AG04449 (cell line): Measurements from ENCODE around the gene PP2D1.
"Not testable (repeated sequence)": the region's sequence is repeated elsewhere in the genome, so short reads cannot be mapped to it uniquely, and the experiment has no call there.

Experiments used
- CTCF ChIA-PET: fragments of 350-600 bp; formaldehyde crosslinking; extraction: SDS; loops from one replicate; lab custom pipeline; 2021; ENCODE audit warnings: antibody characterized with exemption; lab: Yijun Ruan, JAX
- POLR2A ChIA-PET: fragments of 400-600, 350-600 bp; formaldehyde crosslinking; extraction: SDS; loops from one replicate; lab custom pipeline; 2020; ENCODE audit warnings: antibody characterized with exemption, inconsistent platforms; lab: Yijun Ruan, JAX
- DNase-seq: peaks from one replicate; pipeline ENCODE4 v3.0.0-alpha.2; 2010; ENCODE audit warnings: low read depth, low spot score
- H3K4me3 ChIP-seq: 2 replicates; pipeline ENCODE4 v1.5.1; 2011; ENCODE audit warnings: low read depth, mild to moderate bottlenecking, control low read depth, low read length
- TF ChIP-seq, protein P1 (sequence below): IDR thresholded peaks from one replicate; pipeline ENCODE4 v1.5.1; 2011; ENCODE audit warnings: mild to moderate bottlenecking, moderate library complexity, low read length, control low read depth, inconsistent platforms; ENCODE audit not compliant: insufficient read depth; ENCODE audit errors: missing control alignments

Gene PP2D1

DNA sequence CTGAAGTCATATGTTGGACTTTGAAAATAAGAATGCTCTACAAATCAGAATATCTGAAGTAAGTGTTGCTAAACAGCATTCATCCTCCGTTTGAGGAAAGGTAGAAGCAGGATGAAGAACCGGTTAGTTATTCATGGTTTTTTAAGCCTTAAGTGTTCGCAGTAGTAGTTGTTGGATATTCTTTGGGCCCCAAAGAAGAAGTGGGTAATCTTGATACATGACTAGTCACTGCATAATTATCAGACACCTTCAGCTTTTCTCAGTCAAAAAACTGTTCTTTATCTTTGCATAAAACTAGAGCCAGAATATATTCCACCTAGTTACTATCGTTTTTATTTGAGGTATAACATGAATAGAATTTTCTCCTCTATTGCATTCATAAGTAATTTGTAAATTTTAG is 51.4 kb downstream of the PP2D1 start:
- ChIA-PET POLR2A (no interaction called here), CTCF (no interaction called here)
- no peak for DNase-seq
- no peak overlapping the region for H3K4me3 ChIP-seq
- TF ChIP-seq, protein P1, sequence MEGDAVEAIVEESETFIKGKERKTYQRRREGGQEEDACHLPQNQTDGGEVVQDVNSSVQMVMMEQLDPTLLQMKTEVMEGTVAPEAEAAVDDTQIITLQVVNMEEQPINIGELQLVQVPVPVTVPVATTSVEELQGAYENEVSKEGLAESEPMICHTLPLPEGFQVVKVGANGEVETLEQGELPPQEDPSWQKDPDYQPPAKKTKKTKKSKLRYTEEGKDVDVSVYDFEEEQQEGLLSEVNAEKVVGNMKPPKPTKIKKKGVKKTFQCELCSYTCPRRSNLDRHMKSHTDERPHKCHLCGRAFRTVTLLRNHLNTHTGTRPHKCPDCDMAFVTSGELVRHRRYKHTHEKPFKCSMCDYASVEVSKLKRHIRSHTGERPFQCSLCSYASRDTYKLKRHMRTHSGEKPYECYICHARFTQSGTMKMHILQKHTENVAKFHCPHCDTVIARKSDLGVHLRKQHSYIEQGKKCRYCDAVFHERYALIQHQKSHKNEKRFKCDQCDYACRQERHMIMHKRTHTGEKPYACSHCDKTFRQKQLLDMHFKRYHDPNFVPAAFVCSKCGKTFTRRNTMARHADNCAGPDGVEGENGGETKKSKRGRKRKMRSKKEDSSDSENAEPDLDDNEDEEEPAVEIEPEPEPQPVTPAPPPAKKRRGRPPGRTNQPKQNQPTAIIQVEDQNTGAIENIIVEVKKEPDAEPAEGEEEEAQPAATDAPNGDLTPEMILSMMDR, result no peak

DNA sequence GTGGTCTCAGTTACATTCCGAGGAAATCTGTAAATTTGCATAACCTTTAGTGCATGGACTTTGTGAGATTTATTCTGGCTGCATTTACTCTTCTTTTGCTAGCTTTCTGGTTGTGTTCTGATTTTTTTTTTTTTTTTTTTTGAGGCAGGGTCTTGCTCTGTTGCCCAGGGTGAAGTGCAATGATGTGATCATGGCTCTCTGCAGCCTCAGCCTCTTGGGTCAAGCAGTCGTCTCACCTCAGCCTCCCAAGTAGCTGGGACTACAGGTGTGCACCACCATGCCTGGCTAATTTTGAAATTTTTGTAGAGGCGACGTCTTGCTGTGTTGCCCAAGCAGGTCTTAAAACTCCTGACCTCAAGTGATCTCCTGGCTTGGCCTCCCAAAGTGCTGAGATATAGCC is 52.6 kb downstream of the PP2D1 start:
- ChIA-PET CTCF (no interaction called here), POLR2A (no interaction called here)
- TF ChIP-seq, protein P1, result no peak

DNA sequence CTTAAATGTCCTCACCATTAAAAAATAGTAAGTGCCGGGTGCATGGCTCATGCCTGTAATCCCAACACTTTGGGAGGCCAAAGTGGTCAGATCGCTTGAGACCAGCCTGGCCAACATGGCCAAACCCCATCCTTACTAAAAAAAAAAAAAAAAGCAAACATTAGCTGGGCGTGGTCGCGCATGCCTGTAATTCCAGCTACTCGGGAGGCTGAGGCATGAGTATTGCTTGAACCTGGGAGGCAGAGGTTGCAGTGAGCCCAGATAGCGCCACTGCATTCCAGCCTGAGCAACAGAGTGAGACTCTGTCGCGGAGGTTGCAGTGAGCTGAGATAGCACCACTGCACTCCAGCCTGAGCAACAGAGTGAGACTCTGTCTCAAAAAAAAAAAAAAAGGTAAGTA is 54.7 kb downstream of the PP2D1 start:
- DNase-seq, H3K4me3 ChIP-seq, POLR2A ChIA-PET, CTCF ChIA-PET: not testable (repeated sequence)

More for the DNA sequence above, 52.6 kb downstream of the PP2D1 start:
- DNase-seq, result no peak
- H3K4me3 ChIP-seq, result no peak overlapping the region

DNA sequence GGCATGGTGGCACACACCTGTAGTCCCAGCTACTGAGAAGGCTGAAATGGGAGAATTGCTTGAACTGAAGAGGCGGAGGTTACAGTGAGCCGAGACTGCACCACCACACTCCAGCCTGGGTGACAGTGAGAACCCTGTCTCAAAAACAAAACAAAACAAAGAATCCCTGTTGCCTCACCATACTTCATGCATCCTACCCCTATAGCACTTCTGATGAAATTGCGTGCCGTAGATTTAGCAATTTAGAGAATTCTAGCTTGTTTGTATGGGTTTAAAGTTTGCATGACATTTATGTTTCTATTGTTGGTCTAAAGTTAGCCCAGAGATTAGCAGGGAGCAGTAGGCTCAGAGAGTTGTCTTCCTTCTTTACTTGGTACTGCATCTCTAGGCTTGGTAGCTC is 57.4 kb downstream of the PP2D1 start:
- ChIA-PET POLR2A (no interaction called here), CTCF (no interaction called here)
- H3K4me3 ChIP-seq, result no peak overlapping the region
- DNase-seq, result no peak
- TF ChIP-seq, protein P1, result no peak

DNA sequence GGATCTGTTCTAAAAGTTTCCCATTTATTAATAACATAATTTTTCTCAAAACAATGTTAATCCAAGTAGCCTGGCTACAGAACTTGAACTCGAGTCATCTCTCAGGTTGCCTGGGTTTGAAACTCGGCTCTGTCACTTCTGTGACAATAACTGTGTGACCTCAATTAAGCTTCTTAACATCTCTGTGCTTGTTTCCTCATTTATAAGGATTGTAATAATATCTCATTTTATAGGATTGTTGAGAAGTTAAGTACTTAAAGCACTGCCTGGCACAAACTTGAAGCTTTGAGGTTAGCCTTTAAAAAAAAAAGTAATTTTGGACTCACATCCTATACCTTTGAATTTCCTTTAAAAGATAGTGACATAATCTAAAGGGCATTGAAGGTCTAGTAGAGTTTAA is 61.7 kb downstream of the PP2D1 start:
- H3K4me3 ChIP-seq, result no peak overlapping the region
- TF ChIP-seq, protein P1, result no peak
- no peak for DNase-seq
- ChIA-PET CTCF (no interaction called here), POLR2A (no interaction called here)

DNA sequence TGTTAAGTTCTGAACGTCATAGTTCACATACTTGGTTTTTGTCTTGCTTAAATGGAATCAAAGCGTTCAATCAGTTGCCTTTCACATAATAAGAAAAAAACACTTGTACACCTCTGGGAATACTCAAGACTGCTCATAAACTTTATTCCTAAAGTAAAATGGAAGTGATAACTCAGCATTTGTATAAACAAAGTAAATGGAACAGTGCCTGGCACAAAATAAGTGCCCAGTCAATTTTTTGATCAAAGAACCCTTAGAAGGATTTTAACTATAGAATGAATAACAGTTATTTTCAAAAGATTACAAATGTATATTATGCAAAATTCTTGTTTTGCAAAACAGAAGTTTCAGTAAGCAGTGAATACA is 63.9 kb downstream of the PP2D1 start:
- no peak for DNase-seq
- TF ChIP-seq, protein P1, result no peak
- ChIA-PET POLR2A (interaction anchor here (1.4 kb wide), 1 partner anchor 59 kb away, joined by 4 read pairs; no protein-coding TSS in a partner anchor), CTCF (no interaction called here)
- peak overlapping the region; percentile 94 for H3K4me3 ChIP-seq

DNA sequence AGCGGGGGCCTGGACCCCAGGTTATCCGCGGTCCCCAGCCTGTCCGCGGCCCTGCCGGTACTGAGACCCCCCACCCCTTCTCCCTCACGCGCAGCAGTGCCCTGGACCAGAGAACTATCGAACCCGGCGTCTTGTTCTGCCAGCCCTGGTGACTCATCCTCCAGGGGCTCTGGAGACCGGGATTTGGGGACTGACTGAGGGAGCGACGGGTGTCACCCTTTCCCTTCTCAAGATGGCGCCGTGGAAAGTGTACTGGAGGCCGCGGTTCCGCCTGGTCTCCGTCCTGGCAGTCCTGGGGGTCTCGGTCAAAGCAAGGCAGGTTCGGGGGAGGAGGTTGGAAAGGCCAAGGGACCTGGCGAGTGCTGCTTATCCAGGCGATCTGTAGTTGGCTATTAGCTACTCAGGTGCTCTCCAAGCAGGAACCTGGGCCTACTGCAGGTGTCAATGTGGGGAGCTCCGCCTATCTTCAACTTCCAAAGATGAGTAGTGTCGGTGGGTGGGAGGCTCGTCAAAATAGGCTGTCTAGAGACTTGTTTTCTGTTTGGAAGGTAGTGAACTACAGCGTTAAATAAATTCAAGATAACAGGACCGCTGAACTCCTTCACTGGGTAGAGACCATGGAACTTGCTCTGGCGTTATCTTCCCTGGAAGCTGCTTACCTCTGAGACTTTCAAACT is 64.4 kb downstream of the PP2D1 start:
- POLR2A ChIA-PET, result interaction anchor here (1.4 kb wide), 1 partner anchor 58 kb away, joined by 4 read pairs; no protein-coding TSS in a partner anchor
- TF ChIP-seq, protein P1, result no peak
- no peak for DNase-seq

More for the DNA sequence above, 64.4 kb downstream of the PP2D1 start:
- H3K4me3 ChIP-seq, result peak overlapping the region; percentile 94
- CTCF ChIA-PET, result no interaction called here
